Measurements from ENCODE around the gene KCNH1.

GRCh38 chr1:210850556-210850955 lies 283.4 kb downstream of the KCNH1 start:
- TF ChIP-seq, protein P1, sequence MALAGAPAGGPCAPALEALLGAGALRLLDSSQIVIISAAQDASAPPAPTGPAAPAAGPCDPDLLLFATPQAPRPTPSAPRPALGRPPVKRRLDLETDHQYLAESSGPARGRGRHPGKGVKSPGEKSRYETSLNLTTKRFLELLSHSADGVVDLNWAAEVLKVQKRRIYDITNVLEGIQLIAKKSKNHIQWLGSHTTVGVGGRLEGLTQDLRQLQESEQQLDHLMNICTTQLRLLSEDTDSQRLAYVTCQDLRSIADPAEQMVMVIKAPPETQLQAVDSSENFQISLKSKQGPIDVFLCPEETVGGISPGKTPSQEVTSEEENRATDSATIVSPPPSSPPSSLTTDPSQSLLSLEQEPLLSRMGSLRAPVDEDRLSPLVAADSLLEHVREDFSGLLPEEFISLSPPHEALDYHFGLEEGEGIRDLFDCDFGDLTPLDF (CRISPR knock-in tag; IDR thresholded peaks at IDR 0.05): no peak
- TF ChIP-seq ZNF138 (CRISPR knock-in tag; conservative IDR thresholded peaks at IDR 0.05): no peak
- TF ChIP-seq, protein P2, sequence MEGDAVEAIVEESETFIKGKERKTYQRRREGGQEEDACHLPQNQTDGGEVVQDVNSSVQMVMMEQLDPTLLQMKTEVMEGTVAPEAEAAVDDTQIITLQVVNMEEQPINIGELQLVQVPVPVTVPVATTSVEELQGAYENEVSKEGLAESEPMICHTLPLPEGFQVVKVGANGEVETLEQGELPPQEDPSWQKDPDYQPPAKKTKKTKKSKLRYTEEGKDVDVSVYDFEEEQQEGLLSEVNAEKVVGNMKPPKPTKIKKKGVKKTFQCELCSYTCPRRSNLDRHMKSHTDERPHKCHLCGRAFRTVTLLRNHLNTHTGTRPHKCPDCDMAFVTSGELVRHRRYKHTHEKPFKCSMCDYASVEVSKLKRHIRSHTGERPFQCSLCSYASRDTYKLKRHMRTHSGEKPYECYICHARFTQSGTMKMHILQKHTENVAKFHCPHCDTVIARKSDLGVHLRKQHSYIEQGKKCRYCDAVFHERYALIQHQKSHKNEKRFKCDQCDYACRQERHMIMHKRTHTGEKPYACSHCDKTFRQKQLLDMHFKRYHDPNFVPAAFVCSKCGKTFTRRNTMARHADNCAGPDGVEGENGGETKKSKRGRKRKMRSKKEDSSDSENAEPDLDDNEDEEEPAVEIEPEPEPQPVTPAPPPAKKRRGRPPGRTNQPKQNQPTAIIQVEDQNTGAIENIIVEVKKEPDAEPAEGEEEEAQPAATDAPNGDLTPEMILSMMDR (IDR thresholded peaks at IDR 0.05): no peak
- no peak for TF ChIP-seq ESRRA (CRISPR knock-in tag; IDR thresholded peaks at IDR 0.05; ENCODE audit: borderline replicate concordance)
- TF ChIP-seq SMAD3 (CRISPR knock-in tag; IDR thresholded peaks at IDR 0.05; ENCODE audit: borderline replicate concordance): no peak
- TF ChIP-seq MAX (CRISPR knock-in tag; IDR thresholded peaks at IDR 0.05): no peak
- TF ChIP-seq E2F5 (CRISPR knock-in tag; IDR thresholded peaks at IDR 0.05): no peak
- no peak for TF ChIP-seq FOXK1 (CRISPR knock-in tag; IDR thresholded peaks at IDR 0.05)
- TF ChIP-seq TEAD4 (CRISPR knock-in tag; IDR thresholded peaks at IDR 0.05): no peak
- no peak for TF ChIP-seq CREB1 (CRISPR knock-in tag; IDR thresholded peaks at IDR 0.05)
- TF ChIP-seq, protein P3, sequence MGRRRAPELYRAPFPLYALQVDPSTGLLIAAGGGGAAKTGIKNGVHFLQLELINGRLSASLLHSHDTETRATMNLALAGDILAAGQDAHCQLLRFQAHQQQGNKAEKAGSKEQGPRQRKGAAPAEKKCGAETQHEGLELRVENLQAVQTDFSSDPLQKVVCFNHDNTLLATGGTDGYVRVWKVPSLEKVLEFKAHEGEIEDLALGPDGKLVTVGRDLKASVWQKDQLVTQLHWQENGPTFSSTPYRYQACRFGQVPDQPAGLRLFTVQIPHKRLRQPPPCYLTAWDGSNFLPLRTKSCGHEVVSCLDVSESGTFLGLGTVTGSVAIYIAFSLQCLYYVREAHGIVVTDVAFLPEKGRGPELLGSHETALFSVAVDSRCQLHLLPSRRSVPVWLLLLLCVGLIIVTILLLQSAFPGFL (CRISPR knock-in tag; IDR thresholded peaks at IDR 0.05; ENCODE audit: borderline replicate concordance): no peak
- TF ChIP-seq TCF7 (CRISPR knock-in tag; IDR thresholded peaks at IDR 0.05; ENCODE audit: low read depth): no peak
- no peak for TF ChIP-seq ELF4 (CRISPR knock-in tag; IDR thresholded peaks at IDR 0.05; ENCODE audit: low read depth)
- no peak for TF ChIP-seq CBFB (CRISPR knock-in tag; IDR thresholded peaks at IDR 0.05; ENCODE audit: low read depth)
